Activated CD4-positive, alpha-beta T cell treated with anti-CD3 and anti-CD28 coated beads, Interleukin-2, amount 10 ng/mL, durations not matched to agents 24 days and 14 days (primary cell): ENCODE data around the gene TRPV6. TPM values are rescaled to one million over a fixed set of nuclear protein-coding genes. Genes with fewer than 3 reads are reported as not detected.

ENCODE experiments used
- total RNA-seq: library from RNA; stranded (reverse); gene quantifications from 2 replicates; pipeline ENCODE4 v1.2.3, GENCODE V29; 2022

The TRPV6 gene
- total RNA-seq, 1 donor from 2014 or later = not detected

Other genes starting within 250 kb of the TRPV6 start
- gene PRSS1, start 136.3 kb downstream of the TRPV6 start, total RNA-seq = not detected in 2 replicates
- not detected in 2 replicates for gene PRSS2, start 114.8 kb downstream of the TRPV6 start, total RNA-seq
- 5.9 and 7.3 TPM in 2 replicates for gene EPHB6, start 30.7 kb downstream of the TRPV6 start, total RNA-seq
- not detected in 2 replicates for gene TRPV5, start 48.0 kb upstream of the TRPV6 start, total RNA-seq
- gene LLCFC1, start 53.7 kb upstream of the TRPV6 start, total RNA-seq = not detected in 2 replicates
- gene KEL, start 76.6 kb upstream of the TRPV6 start, total RNA-seq = 0.12 and 0.37 TPM in 2 replicates
- gene OR9A2, start 141.4 kb upstream of the TRPV6 start, total RNA-seq = not detected in 2 replicates
- not detected in 2 replicates for gene OR6V1, start 166.6 kb upstream of the TRPV6 start, total RNA-seq
- gene PIP, start 246.3 kb upstream of the TRPV6 start, total RNA-seq = not detected in 2 replicates